B cell (primary cell): ENCODE measurements around the gene LRRC63. TPM values are rescaled to one million over a fixed set of nuclear protein-coding genes. Genes with fewer than 3 reads are reported as not detected.

ENCODE experiments used
- ATAC-seq: fragments of 200-7000 bp; cut with Tn5 transposase; one replicate; pipeline ENCODE4 v1.10.0; 2021; ENCODE audit warnings: low read depth, mild to moderate bottlenecking, moderate number of reproducible peaks, moderate library complexity
- CTCF ChIA-PET: fragments of 350-600 bp; sonication (Branson Sonifier 250); formaldehyde crosslinking; loops from one replicate; lab custom pipeline; 2021; ENCODE audit warnings: antibody characterized with exemption, inconsistent platforms; lab: Charles Lee
- POLR2A ChIA-PET: fragments of 350-600 bp; sonication (Branson Sonifier 250); formaldehyde crosslinking; loops from one replicate; lab custom pipeline; 2021; ENCODE audit warnings: antibody characterized with exemption; lab: Charles Lee
- DNase-seq: peaks from one replicate; pipeline ENCODE4 v3.0.0; 2013
- H2AFZ ChIP-seq: 2 replicates; pipeline ENCODE4 v1.6.1; 2012; ENCODE audit warnings: mild to moderate bottlenecking, low read depth, low read length; ENCODE audit not compliant: insufficient read depth, poor library complexity, severe bottlenecking
- H3K27ac ChIP-seq, 2 donors: 1 replicate in 1 of 2; 2 replicates in 1 of 2; pipeline ENCODE4 v1.5.1; 2012 to 2013; ENCODE audit warnings: low read length in 2 of 2, mild to moderate bottlenecking in 2 of 2, moderate library complexity in 1 of 2
- H3K27me3 ChIP-seq, 4 experiments: fragments of 200-600 bp in 1 of 4; sonication (generic) in 1 of 4; replicated peaks in 1 of 4; 1 replicate in 2 of 4; 2 replicates in 2 of 4; pipeline versions ENCODE4 v1.6.1 to v1.7.0; 2013 to 2016; ENCODE audit warnings: low read length in 3 of 4, mild to moderate bottlenecking in 2 of 4, mixed read lengths in 1 of 4, moderate library complexity in 1 of 4; ENCODE audit not compliant: insufficient read depth in 4 of 4, control insufficient read depth in 3 of 4; ENCODE audit errors: control extremely low read depth in 1 of 4
- H3K36me3 ChIP-seq, 2 experiments: replicated peaks in 1 of 2; 1 replicate in 1 of 2; 2 replicates in 1 of 2; pipeline versions ENCODE4 v1.6.1 to v1.7.1; 2013; ENCODE audit warnings: low read length in 1 of 2; ENCODE audit not compliant: insufficient read depth in 2 of 2, control insufficient read depth in 1 of 2; ENCODE audit errors: control extremely low read depth in 1 of 2, extremely low read depth in 1 of 2
- H3K4me1 ChIP-seq, 2 donors: fragments of 200-600 bp in 1 of 2; sonication (generic) in 1 of 2; 1 replicate in 1 of 2; 2 replicates in 1 of 2; pipeline versions ENCODE4 v1.5.1 to v1.6.1; 2013 to 2017; ENCODE audit warnings: low read length in 2 of 2; ENCODE audit not compliant: control insufficient read depth in 2 of 2, insufficient read depth in 2 of 2
- H3K4me2 ChIP-seq: replicated peaks from 2 replicates; pipeline ENCODE3; 2012; ENCODE audit warnings: mild to moderate bottlenecking, low read depth, low read length; ENCODE audit not compliant: poor library complexity, severe bottlenecking
- H3K4me3 ChIP-seq, 5 experiments: fragments of 200-600 bp in 1 of 5; sonication (generic) in 1 of 5; 1 replicate in 3 of 5; 2 replicates in 2 of 5; pipeline versions ENCODE4 v1.5.1 to v1.7.0; 2011 to 2016; ENCODE audit warnings: low read length in 4 of 5, mild to moderate bottlenecking in 4 of 5, low read depth in 2 of 5, control low read depth in 1 of 5, moderate library complexity in 1 of 5; ENCODE audit not compliant: insufficient read depth in 1 of 5; ENCODE audit errors: control extremely low read depth in 1 of 5, extremely low read depth in 1 of 5
- H3K79me2 ChIP-seq: fragments of 200-600 bp; sonication (generic); one replicate; pipeline ENCODE4 v1.6.0; 2016; ENCODE audit warnings: low read length; ENCODE audit not compliant: control insufficient read depth, insufficient read depth
- H3K9ac ChIP-seq: fragments of 200-600 bp; sonication (generic); 2 replicates; pipeline ENCODE4 v1.6.1; 2017; ENCODE audit warnings: mild to moderate bottlenecking, low read length, moderate library complexity
- H3K9me3 ChIP-seq, 3 donors: one replicate each; pipeline versions ENCODE4 v1.6.1 to v1.7.1; 2013; ENCODE audit warnings: low read length in 2 of 3; ENCODE audit not compliant: control insufficient read depth in 2 of 3, insufficient read depth in 1 of 3; ENCODE audit errors: control extremely low read depth in 1 of 3
- H4K20me1 ChIP-seq: 2 replicates; pipeline ENCODE4 v1.6.0; 2012; ENCODE audit warnings: mild to moderate bottlenecking, low read length; ENCODE audit not compliant: insufficient read depth, control insufficient read depth, poor library complexity, severe bottlenecking
- H3K27ac Mint-ChIP-seq: one replicate; pipeline ENCODE4 v1.8.0; 2021; ENCODE audit warnings: mixed read lengths
- H3K27me3 Mint-ChIP-seq: one replicate; pipeline ENCODE4 v1.8.0; 2021; ENCODE audit warnings: mixed read lengths
- H3K4me1 Mint-ChIP-seq: one replicate; pipeline ENCODE4 v1.8.0; 2021; ENCODE audit warnings: mixed read lengths
- H3K4me3 Mint-ChIP-seq: one replicate; pipeline ENCODE4 v1.8.0; 2021; ENCODE audit warnings: mixed read lengths
- H3K9me3 Mint-ChIP-seq: one replicate; pipeline ENCODE4 v1.8.0; 2022; ENCODE audit warnings: mixed read lengths; ENCODE audit not compliant: insufficient read depth
- CTCF ChIP-seq: fragments of 200-600 bp; IDR thresholded peaks from one replicate; pipeline ENCODE4 v1.8.0; 2022; ENCODE audit warnings: antibody characterized with exemption, mild to moderate bottlenecking
- EZH2 ChIP-seq: IDR thresholded peaks from 2 replicates; pipeline ENCODE4 v1.6.1; 2012; ENCODE audit warnings: borderline replicate concordance, low read depth, mild to moderate bottlenecking, moderate library complexity, low read length; ENCODE audit not compliant: insufficient read depth, poor library complexity, severe bottlenecking
- WGBS: methylation state at CpG from one replicate; pipeline ENCODE4 v1.1.5; 2013; ENCODE audit warnings: missing lambda C conversion rate; ENCODE audit not compliant: insufficient coverage; 5-methylcytosine and 5-hydroxymethylcytosine counted together
- intact Hi-C: fragments of 100-400 bp; cut with micrococcal nuclease; formaldehyde crosslinking; loops from one replicate; pipeline ENCODE4 v1.10.0; 2022
- polyA plus RNA-seq: library from polyadenylated mRNA; depleted of rRNA; stranded (reverse); fragments of >200 nt; gene quantifications from 2 replicates; pipeline ENCODE4 v1.2.3, GENCODE V29; 2012
- total RNA-seq, 2 donors: library from RNA; stranded (reverse); fragments of 120-200 nt in 1 of 2; gene quantifications; 1 replicate in 1 of 2; 2 replicates in 1 of 2; pipeline versions ENCODE4 v1.2.3 to v1.2.4, GENCODE V29; 2013 to 2022

The LRRC63 gene
- total and polyA plus RNA-seq, 2 donors (not counting 1 experiment from before 2014, with no cell fraction given): 0.06 to 0.25 TPM

- Histone ChIP-seq H3K4me3 (peak overlapping the region in 4 of 5 experiments; percentile 1 to 99 (median 26)), H3K79me2 (peaks cover 80% of the 10 kb centered on the region), H4K20me1 (peaks cover 3% of the 10 kb centered on the region), H3K9ac (peak overlapping the region; percentile 92), H3K27ac (peak overlapping the region; percentile 84 to 91), H3K36me3 (no peaks in the 10 kb centered on the region), H3K4me1 (peaks cover 35 to 36% of the 10 kb centered on the region in 2 donors), H3K9me3 (no peaks in the 10 kb centered on the region), H3K27me3 (no peaks in the 10 kb centered on the region), H3K4me2 (peak overlapping the region; percentile 90), H2AFZ (peak overlapping the region; percentile 59)
- WGBS: 21% methylated on average over 8 of the region's 15 CpGs
- ChIA-PET POLR2A (no interaction called here), CTCF (interaction anchor here (0.7 to 17.4 kb wide), 9 partner anchors 10 to 830 kb away, joined by 3 to 225 read pairs (median 7); no protein-coding TSS in a partner anchor)
- peak; percentile 43 for DNase-seq
- Mint-ChIP-seq H3K4me3 (peak overlapping the region; percentile 98), H3K9me3 (no peaks in the 10 kb centered on the region), H3K27me3 (no peaks in the 10 kb centered on the region), H3K4me1 (peaks cover 51% of the 10 kb centered on the region), H3K27ac (peak overlapping the region; percentile 96)
- intact Hi-C loops: loop anchor here (1.0 to 5.0 kb wide), 9 partner anchors 10 to 766 kb away; partner anchors contain the start of genes ESD, LRCH1, SLC25A30 and ZC3H13
- TF ChIP-seq EZH2: no peak
- TF ChIP-seq CTCF: no peak
- ATAC-seq: peak; percentile 7
Measured at GRCh38 chr13:46183018-46183946, 28.4 kb upstream of the LRRC63 start.
